Natural killer cell (primary cell): ENCODE data around the gene WDR49. TPM values are rescaled to one million over a fixed set of nuclear protein-coding genes. Genes with fewer than 3 reads are reported as not detected.

ENCODE experiments used
- ATAC-seq, 3 donors: fragments of 150-1000 bp in 2 of 3; fragments of 200-7000 bp in 1 of 3; cut with Tn5 transposase; 1 replicate in 1 of 3; 2 replicates in 2 of 3; pipeline ENCODE4 v1.10.0; 2021; ENCODE audit warnings: mild to moderate bottlenecking in 2 of 3, moderate library complexity in 2 of 3
- DNase-seq, 2 donors: peaks; one replicate each; pipeline versions ENCODE4 v3.0.0 to v3.0.0-alpha.2; 2013 to 2021; ENCODE audit warnings: mixed read lengths in 1 of 2
- H3K27ac ChIP-seq: one replicate; pipeline ENCODE4 v1.5.1; 2013; ENCODE audit warnings: mild to moderate bottlenecking, low read length
- H3K27me3 ChIP-seq: one replicate; pipeline ENCODE4 v1.6.1; 2013; ENCODE audit warnings: low read length; ENCODE audit not compliant: control insufficient read depth, insufficient read depth
- H3K36me3 ChIP-seq: one replicate; pipeline ENCODE4 v1.6.1; 2013; ENCODE audit warnings: low read length; ENCODE audit not compliant: control insufficient read depth, insufficient read depth
- H3K4me1 ChIP-seq: one replicate; pipeline ENCODE4 v1.6.1; 2013; ENCODE audit warnings: low read length; ENCODE audit not compliant: control insufficient read depth, insufficient read depth
- H3K4me3 ChIP-seq: one replicate; pipeline ENCODE4 v1.5.1; 2013; ENCODE audit warnings: low read length
- H3K9me3 ChIP-seq: one replicate; pipeline ENCODE4 v1.6.1; 2013; ENCODE audit warnings: low read length; ENCODE audit not compliant: control insufficient read depth, insufficient read depth
- H3K27ac Mint-ChIP-seq, 2 donors: one replicate each; pipeline ENCODE4 v1.8.0; 2022; ENCODE audit warnings: mild to moderate bottlenecking in 2 of 2, mixed read lengths in 2 of 2, moderate library complexity in 1 of 2
- H3K27me3 Mint-ChIP-seq, 2 donors: one replicate each; pipeline ENCODE4 v1.8.0; 2022; ENCODE audit warnings: low read depth in 2 of 2, mixed read lengths in 2 of 2
- H3K36me3 Mint-ChIP-seq: one replicate; pipeline ENCODE4 v1.8.0; 2022; ENCODE audit warnings: mixed read lengths
- H3K4me1 Mint-ChIP-seq, 2 donors: one replicate each; pipeline ENCODE4 v1.8.0; 2022; ENCODE audit warnings: mixed read lengths in 2 of 2
- H3K4me3 Mint-ChIP-seq: one replicate; pipeline ENCODE4 v1.8.0; 2022; ENCODE audit warnings: mild to moderate bottlenecking, moderate library complexity, mixed read lengths
- H3K9me3 Mint-ChIP-seq, 2 donors: one replicate each; pipeline ENCODE4 v1.8.0; 2022; ENCODE audit warnings: mixed read lengths in 2 of 2
- CTCF ChIP-seq: fragments of 200-600 bp; IDR thresholded peaks from one replicate; pipeline ENCODE4 v1.8.0; 2022; ENCODE audit warnings: antibody characterized with exemption
- WGBS: methylation state at CpG from one replicate; pipeline ENCODE4 v1.1.7; 2013; ENCODE audit warnings: missing lambda C conversion rate; ENCODE audit not compliant: insufficient coverage; 5-methylcytosine and 5-hydroxymethylcytosine counted together
- intact Hi-C: fragments of 100-400 bp; cut with micrococcal nuclease; formaldehyde crosslinking; loops from one replicate; pipeline ENCODE4 v1.14.2; 2022
- total RNA-seq, 4 donors: library from RNA; stranded (reverse); fragments of 120-200 nt in 1 of 4; gene quantifications; one replicate each; pipeline versions ENCODE4 v1.2.3 to v1.2.4, GENCODE V29; 2013 to 2022

WDR49 gene
- total RNA-seq, 3 donors from 2014 or later (not counting 1 experiment from before 2014, with no cell fraction given): 1.4 to 1.9 (median 1.5) TPM

- Mint-ChIP-seq H3K4me1 (no peaks in the 10 kb centered on the region), H3K27ac (no peak overlapping the region), H3K27me3 (no peaks in the 10 kb centered on the region), H3K9me3 (no peaks in the 10 kb centered on the region), H3K4me3 (no peak overlapping the region), H3K36me3 (no peaks in the 10 kb centered on the region)
- no peaks in the 10 kb centered on the region for H3K9me3 ChIP-seq
- no peak for ATAC-seq
- no peaks in the 10 kb centered on the region for H3K27me3 ChIP-seq
- no peak for TF ChIP-seq CTCF
- no peak for DNase-seq
- H3K36me3 ChIP-seq: no peaks in the 10 kb centered on the region
- intact Hi-C loops: no loop called here
- H3K27ac ChIP-seq: no peak overlapping the region
- no peaks in the 10 kb centered on the region for H3K4me1 ChIP-seq
- H3K4me3 ChIP-seq: no peak overlapping the region
- 71% methylated on average over 3 of the region's 3 CpGs for WGBS
These were observed 151.8 kb downstream of the WDR49 start for GRCh38 chr3:167501941-167502340.

- TF ChIP-seq CTCF: no peak
- H3K27ac Mint-ChIP-seq: no peak overlapping the region
- WGBS: 95% methylated on average over 7 of the region's 7 CpGs
- no peak overlapping the region for H3K4me3 ChIP-seq
- no peaks in the 10 kb centered on the region for H3K36me3 Mint-ChIP-seq
- ATAC-seq: no peak
- no peaks in the 10 kb centered on the region for H3K9me3 Mint-ChIP-seq
- H3K4me3 Mint-ChIP-seq: no peak overlapping the region
- intact Hi-C loops: no loop called here
- no peaks in the 10 kb centered on the region for H3K9me3 ChIP-seq
- peaks cover 0 to 4% of the 10 kb centered on the region in 2 donors for H3K27me3 Mint-ChIP-seq
- DNase-seq: no peak
- no peak overlapping the region for H3K27ac ChIP-seq
- no peaks in the 10 kb centered on the region for H3K4me1 Mint-ChIP-seq
- no peaks in the 10 kb centered on the region for H3K36me3 ChIP-seq
- no peaks in the 10 kb centered on the region for H3K4me1 ChIP-seq
- no peaks in the 10 kb centered on the region for H3K27me3 ChIP-seq
These were observed 155.8 kb downstream of the WDR49 start for GRCh38 chr3:167497903-167498302.

GRCh38 chr3:167493244-167493643, 160.5 kb downstream of the WDR49 start:
- WGBS: 89% methylated on average over 3 of the region's 3 CpGs
- intact Hi-C loops: no loop called here
- DNase-seq: no peak
- no peak overlapping the region for H3K4me3 Mint-ChIP-seq
- H3K36me3 ChIP-seq: no peaks in the 10 kb centered on the region
- ATAC-seq: no peak
- no peak overlapping the region for H3K4me3 ChIP-seq
- H3K36me3 Mint-ChIP-seq: no peaks in the 10 kb centered on the region
- H3K4me1 Mint-ChIP-seq: no peaks in the 10 kb centered on the region
- H3K27ac ChIP-seq: no peak overlapping the region
- no peaks in the 10 kb centered on the region for H3K9me3 Mint-ChIP-seq
- no peak for TF ChIP-seq CTCF
- H3K27me3 ChIP-seq: no peaks in the 10 kb centered on the region
- no peaks in the 10 kb centered on the region for H3K4me1 ChIP-seq
- no peaks in the 10 kb centered on the region for H3K9me3 ChIP-seq
- H3K27ac Mint-ChIP-seq: no peak overlapping the region
- H3K27me3 Mint-ChIP-seq: peaks cover 0 to 7% of the 10 kb centered on the region in 2 donors

- no peaks in the 10 kb centered on the region for H3K4me1 Mint-ChIP-seq
- H3K4me1 ChIP-seq: no peaks in the 10 kb centered on the region
- intact Hi-C loops: no loop called here
- H3K9me3 ChIP-seq: no peaks in the 10 kb centered on the region
- no peaks in the 10 kb centered on the region for H3K36me3 ChIP-seq
- no peak overlapping the region for H3K4me3 ChIP-seq
- ATAC-seq: no peak
- peaks cover 0 to 7% of the 10 kb centered on the region in 2 donors for H3K27me3 Mint-ChIP-seq
- no peak for TF ChIP-seq CTCF
- H3K4me3 Mint-ChIP-seq: no peak overlapping the region
- H3K36me3 Mint-ChIP-seq: no peaks in the 10 kb centered on the region
- no peaks in the 10 kb centered on the region for H3K27me3 ChIP-seq
- H3K9me3 Mint-ChIP-seq: no peaks in the 10 kb centered on the region
- H3K27ac ChIP-seq: no peak overlapping the region
- H3K27ac Mint-ChIP-seq: no peak overlapping the region
- no peak for DNase-seq
These were observed 162.1 kb downstream of the WDR49 start for GRCh38 chr3:167491621-167492020.
